T-helper 1 cell treated with Interleukin-12 subunit alpha and Interleukin-12 subunit beta and Interleukin-4 antibody, amounts not matched to agents 30 ng/mL and 1 ng/mL, for 36 hours (primary cell): ENCODE results near the gene SLC34A3. TPM values are rescaled to one million over a fixed set of nuclear protein-coding genes. Genes with fewer than 3 reads are reported as not detected.

Experiments used
- intact Hi-C: fragments of 100-400 bp; cut with micrococcal nuclease; formaldehyde crosslinking; loops from one replicate; pipeline ENCODE4 v1.15.1; 2024
- total RNA-seq: library from RNA; stranded (reverse); gene quantifications from 2 replicates; pipeline ENCODE4 v1.2.3, GENCODE V29; 2022

SLC34A3 gene
- total RNA-seq, 1 donor from 2014 or later: not detected

- intact Hi-C loops: no loop called here
Measured at GRCh38 chr9:137272241-137273094, 41.8 kb downstream of the SLC34A3 start.

DNA sequence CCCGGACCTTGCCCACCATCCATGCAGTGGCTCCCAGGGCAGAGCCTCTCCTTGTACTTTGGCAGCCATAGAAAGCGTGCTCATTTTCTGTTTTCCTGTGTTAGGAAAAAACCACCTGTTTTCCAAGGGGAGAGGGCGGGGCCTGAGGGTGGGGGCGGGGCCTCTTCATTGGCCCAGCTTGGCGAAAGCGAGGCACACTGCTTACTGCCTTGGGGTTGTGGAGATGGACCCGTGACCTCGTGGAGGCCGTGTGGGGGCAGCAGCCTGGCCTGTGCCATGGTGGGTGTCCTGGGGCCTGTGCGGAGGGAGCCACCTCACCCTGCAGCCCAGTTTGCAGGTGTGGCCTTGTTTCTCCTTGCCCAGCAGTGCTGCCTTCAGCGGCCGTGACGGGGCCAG, 42.4 kb downstream of the SLC34A3 start:
- intact Hi-C loops: no loop called here

DNA sequence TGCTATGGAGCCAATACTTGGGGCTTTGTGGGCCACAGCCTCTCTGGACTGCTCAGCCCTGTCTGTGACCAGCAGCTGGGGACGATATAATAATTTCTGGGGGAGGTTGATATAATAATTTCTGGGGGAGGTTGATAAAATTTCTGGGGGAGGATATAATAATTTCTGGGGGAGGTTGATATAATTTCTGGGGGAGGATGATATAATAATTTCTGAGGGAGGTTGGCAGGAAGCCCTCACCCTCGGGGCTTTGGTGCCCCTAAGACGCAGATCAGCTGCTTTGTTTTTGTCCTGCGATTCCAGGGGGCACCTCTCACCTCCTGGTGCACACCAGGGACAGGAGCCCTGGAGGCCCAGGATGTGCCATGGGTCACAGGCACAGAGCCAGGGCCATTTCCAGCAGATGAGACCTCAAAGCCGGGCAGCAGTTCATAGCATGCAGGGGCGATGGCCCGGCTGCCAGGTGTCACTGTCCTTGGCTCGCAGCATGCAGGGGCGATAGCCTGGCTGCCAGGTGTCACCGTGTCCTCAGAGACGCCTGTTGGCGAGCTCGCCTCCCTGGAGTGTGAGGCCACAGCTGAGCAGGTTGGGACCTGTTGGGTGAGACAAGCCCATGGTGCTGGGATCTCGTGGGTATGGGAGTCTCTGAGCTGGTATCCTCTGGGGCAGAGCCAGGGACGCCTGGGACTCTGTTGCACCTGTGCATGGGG, 43.1 kb downstream of the SLC34A3 start:
- intact Hi-C loops: no loop called here

- intact Hi-C loops: no loop called here
Measured at GRCh38 chr9:137275203-137275587, 44.5 kb downstream of the SLC34A3 start.

- intact Hi-C loops: no loop called here
Measured at GRCh38 chr9:137275588-137276472, 45.1 kb downstream of the SLC34A3 start.

- intact Hi-C loops: no loop called here
Measured at GRCh38 chr9:137276473-137277328, 46.0 kb downstream of the SLC34A3 start.

GRCh38 chr9:137277329-137278041, 46.8 kb downstream of the SLC34A3 start, which contains the start of gene TOR4A:
Gene TOR4A, plus strand, starts transcription at chr9:137277726. Its CDS starts 964 bp downstream, at chr9:137278690.
- intact Hi-C loops: no loop called here

- intact Hi-C loops: no loop called here
Measured at GRCh38 chr9:137278061-137278701, 47.5 kb downstream of the SLC34A3 start.

DNA sequence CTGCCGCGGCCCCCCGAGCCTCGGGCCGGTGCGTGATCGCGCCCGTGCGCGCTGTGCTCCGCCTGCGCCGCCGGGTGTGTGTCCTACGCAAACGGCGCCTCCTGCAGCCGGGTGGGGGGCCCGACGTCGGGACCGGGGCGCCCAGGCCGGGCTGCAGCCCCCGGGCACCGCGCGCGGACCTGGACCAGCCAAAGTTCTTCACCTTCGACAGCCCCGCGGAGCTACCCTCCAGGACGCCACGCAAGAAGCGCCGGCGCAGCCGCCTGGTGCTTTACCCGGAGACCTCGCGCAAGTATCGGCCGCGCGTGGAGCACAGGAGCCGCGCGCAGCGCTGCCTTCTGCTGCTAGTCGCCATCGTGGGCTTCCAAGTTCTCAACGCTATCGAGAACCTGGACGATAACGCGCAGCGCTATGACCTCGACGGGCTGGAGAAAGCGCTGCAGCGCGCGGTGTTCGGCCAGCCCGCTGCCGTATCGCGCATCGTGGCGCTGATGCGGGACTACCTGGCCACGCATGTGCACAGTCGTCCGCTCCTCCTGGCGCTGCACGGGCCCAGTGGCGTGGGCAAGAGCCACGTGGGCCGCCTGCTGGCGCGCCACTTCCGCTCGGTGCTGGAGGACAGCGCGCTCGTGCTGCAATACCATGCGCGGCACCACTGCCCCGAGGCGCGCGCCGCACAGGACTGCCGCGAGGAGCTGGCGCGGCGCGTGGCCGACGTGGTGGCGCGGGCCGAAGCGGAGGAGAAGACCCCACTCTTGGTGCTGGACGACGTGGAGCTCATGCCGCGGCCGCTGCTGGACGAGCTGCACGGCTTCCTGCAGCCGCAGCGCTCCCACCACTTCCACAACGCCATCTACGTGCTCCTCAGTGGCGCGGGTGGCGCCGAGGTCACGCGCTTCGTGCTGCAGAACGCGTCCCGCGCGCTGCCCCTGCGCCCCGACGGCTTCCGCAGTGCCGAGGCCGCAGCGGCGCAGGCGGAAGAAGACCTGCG, 48.3 kb downstream of the SLC34A3 start:
- intact Hi-C loops: no loop called here

DNA sequence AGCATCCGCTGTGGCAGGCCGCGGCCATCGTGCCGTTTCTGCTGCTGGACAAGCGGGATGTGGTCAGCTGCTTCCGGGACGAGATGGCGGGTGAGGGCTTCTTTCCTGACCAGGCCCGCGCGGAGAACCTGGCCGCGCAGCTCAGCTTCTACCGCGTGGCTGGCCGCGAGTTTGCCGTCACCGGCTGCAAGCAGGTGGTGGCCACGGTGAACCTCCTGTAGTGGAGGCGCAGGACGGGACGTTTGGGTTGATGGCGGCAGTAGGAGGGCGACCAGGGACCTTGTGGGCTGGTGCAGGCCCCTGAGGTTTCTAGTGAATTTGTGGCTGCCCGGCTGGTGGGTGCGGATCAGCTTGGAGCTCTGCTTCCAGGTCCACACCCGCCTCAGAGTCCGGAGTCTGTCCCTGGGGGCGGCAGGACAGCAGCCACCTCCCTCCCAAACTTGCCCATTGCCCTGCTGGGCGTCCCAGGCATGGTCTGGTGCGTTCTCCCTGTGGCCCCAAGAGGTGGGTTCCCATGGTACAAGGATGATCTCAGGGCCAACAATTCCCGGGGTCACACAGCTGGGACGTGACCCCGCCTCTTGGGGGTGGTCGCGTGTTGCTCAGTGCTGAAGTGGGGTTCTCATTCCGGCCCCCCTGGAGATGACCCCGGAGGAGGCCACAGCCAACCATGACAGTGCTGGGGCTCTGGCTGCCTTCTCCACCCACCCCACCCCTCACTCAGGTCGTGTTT, 49.2 kb downstream of the SLC34A3 start:
- intact Hi-C loops: no loop called here

DNA sequence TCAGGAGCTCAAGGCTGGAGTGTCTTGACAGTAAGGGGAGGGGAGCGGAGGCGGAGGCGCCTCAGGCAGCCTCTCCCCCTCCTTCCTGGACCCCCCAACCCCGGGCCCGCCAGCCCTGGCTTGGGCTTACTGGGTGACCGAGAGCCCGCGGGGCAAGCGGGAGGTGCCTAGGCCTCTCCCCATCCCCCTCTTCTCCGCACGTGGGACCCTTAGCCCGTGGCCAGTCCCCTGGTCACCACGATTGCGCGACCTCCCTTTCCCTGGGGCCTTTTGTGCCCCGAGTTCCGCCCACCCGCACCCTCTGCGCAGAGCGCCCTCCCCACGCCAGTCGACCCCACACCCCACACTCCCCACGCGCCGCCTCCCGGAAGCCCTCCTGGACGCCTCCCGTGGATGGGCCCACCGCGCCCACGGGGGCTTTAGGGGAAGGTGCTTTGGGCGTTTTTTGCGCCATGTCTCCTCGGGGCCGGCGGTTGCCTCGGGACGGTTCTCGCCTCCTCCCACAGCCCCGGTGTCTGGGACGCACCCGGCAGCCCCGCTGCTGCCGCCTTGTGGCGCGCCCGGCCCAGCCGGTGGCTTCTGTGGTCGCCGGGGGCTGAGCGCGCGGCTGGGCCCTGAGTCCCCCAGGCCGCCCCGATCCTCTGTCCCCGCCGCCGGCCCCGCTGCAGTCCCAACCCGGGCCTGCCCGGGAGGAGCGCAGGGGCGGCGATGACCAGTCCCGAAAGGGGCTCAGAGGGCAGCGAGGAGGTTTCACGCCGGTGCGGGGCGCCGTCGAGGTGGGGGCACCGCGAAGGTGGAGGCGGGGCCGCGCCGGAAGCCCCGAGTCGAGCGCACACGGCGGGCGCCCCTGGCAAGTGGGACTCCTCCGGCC, 50.0 kb downstream of the SLC34A3 start:
- intact Hi-C loops: no loop called here

DNA sequence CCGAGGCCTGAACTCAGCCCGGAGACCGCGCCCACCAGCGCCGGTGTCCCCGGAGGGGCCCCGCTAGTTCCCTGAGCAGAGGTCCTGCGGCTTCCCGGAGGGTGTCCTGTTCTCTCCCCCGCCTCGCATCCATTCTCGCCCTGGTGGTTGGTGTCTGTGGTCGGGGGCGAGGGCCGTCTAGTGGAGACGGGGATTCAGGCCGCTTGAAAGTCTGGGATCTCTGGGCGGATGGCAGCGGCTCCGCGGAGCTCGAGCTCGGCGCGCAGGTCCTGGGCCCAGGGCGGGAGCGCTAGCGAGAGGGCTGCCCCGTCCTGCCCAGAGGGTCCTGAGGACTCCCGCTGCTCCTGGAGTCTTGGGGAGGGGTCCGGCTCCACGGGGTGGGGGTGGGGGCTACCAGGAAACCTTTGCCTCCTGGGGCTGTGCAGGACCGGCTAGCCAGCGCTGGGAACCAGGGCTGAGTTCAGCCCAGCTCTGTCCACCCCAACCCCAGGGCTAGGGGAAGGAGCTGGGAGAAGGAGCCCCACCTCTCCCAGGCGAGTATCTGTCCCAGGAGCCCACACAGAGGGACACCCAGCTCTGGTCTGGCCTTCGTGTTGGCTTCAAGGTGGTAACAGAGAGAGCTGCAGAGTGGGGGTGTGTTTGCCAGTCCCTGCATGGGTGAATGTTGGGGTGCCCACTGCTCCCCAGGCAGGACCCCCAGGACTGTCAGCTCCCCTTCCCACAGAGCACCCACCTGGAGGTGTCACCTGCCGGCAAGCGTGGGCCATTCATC, 50.8 kb downstream of the SLC34A3 start:
- intact Hi-C loops: no loop called here
